Erythroblast (primary cell): ENCODE measurements around the gene LRMDA.

Source experiments
- DNase-seq, 2 experiments: peaks; one replicate each; lab custom pipeline; 2025; lab: John Stamatoyannopoulos, UW
- GATA1 ChIP-seq: IDR thresholded peaks from 2 replicates; pipeline ENCODE4 v1.6.1; 2011; ENCODE audit warnings: low read depth, mild to moderate bottlenecking, control low read depth, low read length, moderate library complexity
- POLR2A ChIP-seq: IDR thresholded peaks from 2 replicates; pipeline ENCODE4 v1.6.1; 2011; ENCODE audit warnings: mild to moderate bottlenecking, low read length

LRMDA gene

DNA sequence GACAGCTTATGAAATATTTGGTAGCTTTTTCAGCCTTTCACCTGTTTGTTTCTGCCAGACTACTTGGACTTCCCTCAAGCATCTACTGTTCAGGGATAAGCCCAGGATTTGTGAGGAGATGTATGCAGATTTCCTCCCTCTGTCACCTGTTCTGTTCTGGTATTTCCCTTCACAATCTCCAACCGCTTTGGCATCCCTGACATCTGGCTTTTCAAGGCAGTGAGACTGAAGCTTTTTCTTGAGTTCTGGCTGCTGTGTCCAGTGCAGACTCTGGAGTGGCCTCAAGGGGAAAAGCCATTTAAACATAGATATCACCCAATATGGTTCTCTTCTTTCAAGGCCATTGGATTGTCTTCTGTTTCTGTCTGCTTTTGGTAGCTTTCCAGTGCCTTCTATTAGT is 369.7 kb downstream of the LRMDA start:
- no peak for DNase-seq
- no peak for TF ChIP-seq POLR2A
- no peak for TF ChIP-seq GATA1

DNA sequence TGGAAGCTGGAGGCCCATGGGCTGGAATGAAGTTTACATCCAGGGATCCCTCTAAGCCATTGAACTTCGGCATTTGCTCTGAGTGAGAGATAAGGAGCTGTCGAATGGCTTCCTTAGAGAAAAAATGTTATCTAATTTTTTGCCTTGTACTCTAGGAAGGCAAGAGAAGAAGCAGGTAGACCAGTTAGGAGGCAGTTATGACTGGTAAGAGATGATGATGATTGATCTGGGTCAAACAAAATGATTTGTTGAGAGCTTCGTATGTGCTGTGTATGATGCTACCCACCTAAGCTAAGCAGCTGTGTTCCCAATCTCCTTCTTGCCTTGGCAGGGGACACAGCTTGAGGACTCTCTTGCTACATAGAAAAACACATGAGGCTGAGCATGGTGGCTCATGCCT is 370.2 kb downstream of the LRMDA start:
- TF ChIP-seq GATA1 (no peak), POLR2A (no peak)
- DNase-seq: no peak

DNA sequence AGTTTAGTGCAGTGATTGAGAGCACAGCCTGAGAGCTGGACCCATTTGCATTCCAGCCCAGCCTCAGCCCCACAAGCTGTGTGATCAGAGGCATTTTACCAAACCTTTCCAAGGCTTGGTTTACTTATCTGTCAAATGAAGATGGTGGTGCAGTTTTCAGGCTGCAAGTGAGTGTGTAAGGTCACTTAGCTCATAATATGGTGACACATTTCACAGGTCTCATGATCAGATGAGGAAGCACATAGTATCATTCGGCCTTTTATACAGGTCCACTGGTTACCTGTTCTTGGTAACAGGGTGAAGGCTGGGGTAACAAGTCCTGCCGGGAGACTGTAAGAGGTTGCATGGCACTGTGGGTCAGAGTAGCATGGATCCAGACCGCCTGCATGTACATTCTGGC is 371.7 kb downstream of the LRMDA start:
- DNase-seq: no peak
- no peak for TF ChIP-seq POLR2A
- no peak for TF ChIP-seq GATA1

DNA sequence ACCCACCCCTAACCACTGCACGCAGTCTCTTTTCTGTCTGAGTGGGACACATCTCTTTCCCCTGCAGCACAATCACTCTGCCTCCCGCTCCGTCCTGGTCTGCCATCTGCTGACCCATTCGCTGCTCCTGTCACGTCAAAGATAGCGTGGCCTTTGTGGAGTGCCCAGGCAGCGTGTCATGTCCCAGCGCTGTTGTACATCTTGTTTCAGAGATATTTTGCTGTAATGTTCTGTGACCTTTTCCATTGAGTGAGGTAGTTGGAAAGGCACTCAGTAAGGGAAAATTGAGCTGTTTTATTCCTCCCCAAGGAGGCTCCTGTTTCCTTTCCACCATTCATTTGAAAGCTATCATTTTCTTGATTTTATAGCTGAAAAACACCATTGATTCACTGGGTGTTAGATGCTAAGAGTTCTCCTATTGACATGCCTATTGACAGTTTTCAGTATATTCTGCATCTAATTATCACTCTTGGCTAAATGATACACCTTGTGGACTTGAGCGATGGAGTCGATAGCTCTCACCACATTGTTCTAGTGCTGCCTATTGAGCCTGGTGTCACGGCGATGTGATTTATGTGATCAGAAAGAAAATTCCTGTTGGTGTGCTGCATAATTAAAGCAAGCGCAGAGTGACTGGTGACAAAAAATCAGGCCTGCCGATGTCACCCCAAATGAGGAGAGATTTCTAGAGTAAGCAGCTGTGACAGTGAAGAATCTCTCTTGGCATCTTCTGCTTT is 372.6 kb downstream of the LRMDA start:
- no peak for DNase-seq
- TF ChIP-seq POLR2A (no peak), GATA1 (no peak)

DNA sequence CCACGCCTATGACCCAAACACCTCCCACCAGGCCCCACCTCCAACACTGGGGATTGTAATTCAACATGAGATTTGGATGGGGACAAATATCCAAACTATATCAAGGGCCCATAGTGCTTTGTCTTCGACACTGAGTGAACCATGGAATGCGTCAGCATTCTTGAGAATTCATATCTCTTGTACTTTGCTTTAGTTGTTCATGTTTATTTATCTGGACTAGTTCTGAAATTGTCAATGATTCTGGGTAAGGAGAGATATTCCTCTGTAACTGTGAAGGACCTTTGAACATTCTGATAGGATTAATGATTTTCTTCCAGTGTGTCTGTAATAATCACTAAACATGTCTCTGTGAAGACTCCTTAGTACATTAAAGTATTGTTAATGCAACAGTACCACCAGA is 374.8 kb downstream of the LRMDA start:
- no peak for DNase-seq
- TF ChIP-seq POLR2A: no peak
- no peak for TF ChIP-seq GATA1

DNA sequence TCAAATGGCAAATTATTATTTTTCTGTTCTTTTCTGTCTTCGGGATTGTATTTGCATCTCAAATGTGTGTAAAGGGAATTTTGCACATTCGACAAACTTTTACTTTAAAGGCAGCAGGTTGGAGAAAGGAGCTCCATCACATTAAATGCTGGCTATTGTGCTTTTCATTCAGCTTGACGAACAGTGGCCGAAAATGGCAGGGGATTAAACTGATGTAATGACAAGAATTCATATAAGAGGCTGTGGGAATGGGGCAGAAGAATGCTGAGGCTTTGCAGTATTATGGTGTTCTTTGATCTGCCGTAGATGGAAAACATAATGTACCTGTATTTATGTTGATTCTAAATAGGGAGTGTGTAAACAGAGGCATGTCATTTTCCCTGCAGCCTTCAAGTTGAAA is 376.0 kb downstream of the LRMDA start:
- TF ChIP-seq POLR2A: no peak
- no peak for TF ChIP-seq GATA1
- DNase-seq: no peak

DNA sequence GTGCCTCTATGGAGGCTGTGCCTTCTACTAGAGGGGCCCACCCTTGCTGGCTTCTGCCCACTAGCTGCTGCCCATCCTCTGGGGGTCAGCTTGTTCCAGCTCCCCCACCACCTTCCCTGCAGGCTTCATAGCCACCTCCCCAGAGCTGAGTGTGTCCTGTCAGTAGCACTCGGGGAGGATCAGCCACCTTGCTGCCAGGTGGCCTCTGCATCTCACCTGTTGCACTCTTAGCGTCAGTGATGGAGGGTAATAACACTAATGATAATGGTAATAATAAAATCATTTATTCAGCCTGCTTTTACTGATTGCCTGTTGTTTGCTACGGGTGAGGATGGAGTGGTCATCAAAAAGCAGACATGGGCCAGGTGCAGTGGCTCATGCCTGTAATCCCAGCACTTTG is 377.6 kb downstream of the LRMDA start:
- DNase-seq: no peak
- no peak for TF ChIP-seq GATA1
- no peak for TF ChIP-seq POLR2A

DNA sequence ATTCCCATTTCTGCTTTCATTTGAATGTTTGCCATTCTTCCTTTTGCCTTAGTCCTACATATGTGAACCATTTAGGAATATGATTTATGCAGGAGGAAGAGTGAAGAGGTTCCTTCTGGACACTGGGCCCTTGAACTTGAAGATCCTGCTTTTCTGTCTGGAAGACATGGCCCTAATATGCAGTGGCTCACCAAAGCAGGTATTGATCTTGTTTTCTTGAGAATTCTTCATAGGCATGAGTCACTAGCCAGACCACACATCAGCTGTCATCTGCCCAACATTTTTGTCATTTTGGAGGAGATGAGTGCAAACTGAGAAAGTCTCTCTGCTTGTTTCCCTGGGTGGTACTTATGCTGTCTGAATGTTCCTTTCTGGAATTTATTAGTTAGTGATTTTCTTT is 382.6 kb downstream of the LRMDA start:
- TF ChIP-seq GATA1: no peak
- TF ChIP-seq POLR2A: no peak
- DNase-seq: no peak

DNA sequence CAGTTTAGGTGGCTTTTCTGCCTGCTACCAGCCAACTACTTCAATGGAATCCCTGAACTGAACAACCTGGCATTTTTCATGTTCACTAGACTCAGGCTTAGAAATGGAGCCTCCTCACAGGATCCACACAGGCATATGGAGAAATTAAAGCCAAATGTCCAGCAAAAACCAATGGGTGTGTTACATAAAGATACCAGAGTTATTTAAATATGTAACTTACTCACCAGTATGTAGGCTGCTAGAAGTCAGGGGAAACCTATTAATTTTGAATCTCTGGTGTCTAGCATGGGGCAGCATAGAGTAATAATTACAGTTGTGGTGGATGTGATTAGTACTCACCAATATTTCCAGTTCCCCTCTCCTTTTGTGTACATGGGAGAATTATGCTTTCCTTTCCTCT is 383.6 kb downstream of the LRMDA start:
- no peak for DNase-seq
- TF ChIP-seq POLR2A (no peak), GATA1 (no peak)

DNA sequence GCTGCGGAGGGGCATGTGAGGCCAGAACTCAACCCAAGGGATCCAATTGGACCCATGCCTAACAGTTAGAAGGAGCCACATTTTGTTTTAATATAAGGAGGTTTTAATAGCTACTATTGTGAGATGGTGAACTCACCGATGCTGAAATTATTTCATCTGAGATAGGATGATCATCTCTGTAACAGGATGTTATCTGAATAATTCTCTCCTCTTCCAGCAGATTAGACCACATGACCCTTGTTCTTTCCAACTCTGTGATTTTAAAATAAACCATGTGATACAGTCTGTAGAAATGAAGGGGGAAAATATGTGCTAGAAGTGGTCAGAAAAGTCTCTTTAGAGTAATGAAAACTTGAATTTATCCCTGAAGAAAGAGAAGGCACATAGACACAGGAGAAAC is 385.8 kb downstream of the LRMDA start:
- TF ChIP-seq GATA1 (no peak), POLR2A (no peak)
- no peak for DNase-seq

DNA sequence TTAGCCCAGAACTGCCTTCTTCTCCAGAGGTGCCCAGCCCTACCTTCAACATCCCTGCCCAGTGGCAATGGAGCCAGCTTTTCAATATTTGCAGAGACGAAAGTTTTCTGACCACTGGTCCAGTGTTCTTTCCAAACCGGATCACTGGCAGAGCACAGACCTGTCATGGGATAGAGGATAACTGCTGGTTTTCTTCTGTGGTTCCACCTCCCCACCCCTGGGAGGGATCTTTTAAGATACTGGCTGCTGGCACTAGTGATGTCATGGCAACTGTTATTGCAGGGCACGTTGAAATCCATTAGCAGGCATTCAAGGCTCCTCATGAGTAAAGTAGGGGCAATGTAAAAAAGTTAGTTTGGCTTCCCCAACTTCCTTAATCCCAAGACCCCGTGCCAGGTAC is 387.1 kb downstream of the LRMDA start:
- TF ChIP-seq GATA1 (no peak), POLR2A (no peak)

DNA sequence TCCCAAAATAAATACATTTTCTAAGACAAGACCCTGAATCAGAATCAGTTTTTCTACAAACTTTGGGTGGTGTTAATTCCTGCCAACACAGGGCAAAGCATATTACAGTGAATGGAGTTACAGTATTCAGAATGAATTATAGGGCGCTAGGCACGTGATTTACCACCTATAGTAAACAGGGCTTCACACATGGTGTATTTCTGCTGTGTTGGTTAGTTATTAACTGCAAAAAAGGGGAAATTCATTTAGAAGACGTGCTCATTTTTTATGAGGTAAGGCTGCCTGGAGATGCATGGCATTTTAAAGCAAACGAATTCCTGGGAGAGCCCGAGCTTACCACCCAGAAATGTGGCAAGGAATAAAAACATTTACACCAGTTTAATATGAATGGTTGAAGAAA is 393.8 kb downstream of the LRMDA start:
- DNase-seq: no peak
- TF ChIP-seq GATA1: no peak
- TF ChIP-seq POLR2A: no peak

More for the DNA sequence above, 387.1 kb downstream of the LRMDA start:
- peak in 1 of 2 experiments; percentile 9 for DNase-seq

DNA sequence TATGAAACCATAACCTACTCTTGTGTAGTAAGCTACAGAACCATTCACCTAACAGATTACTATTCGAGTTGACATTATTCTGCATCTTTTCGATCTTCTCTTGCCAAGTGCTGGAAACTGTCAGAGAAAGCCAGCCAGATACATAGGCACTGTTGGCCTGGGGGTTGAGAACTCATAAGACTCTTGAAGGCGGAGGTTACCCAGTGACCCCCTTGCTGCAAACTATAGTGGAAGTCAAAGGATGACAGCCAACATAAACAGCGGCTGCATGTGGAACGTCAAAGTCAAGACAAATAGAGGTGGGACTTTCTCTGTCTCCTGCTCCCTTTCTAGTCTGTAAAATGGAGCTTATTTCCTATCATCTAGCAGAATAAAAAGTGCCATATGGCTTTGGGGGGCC is 394.2 kb downstream of the LRMDA start:
- no peak for DNase-seq

DNA sequence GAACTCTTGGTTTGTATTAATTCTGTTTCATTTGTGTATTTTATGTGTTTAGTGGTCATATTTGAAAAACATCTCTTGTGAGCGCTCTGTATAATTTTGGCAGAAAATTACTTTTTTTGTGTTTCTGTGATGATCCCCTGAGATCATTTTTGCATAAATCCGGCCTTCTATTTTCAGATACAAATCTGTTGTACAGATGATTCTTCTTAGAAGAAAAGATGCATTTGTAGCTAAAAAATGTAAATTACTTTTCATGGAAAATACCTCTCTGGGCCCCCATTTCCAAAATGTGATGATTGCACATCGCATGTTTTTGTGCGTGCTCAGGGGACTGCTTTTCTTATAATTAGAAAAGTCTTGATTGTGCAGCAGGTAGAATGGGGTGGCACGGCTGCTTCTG is 395.4 kb downstream of the LRMDA start:
- no peak for TF ChIP-seq POLR2A
- no peak for TF ChIP-seq GATA1
- DNase-seq: no peak

More for the DNA sequence above, 394.2 kb downstream of the LRMDA start:
- TF ChIP-seq POLR2A: no peak
- no peak for TF ChIP-seq GATA1

DNA sequence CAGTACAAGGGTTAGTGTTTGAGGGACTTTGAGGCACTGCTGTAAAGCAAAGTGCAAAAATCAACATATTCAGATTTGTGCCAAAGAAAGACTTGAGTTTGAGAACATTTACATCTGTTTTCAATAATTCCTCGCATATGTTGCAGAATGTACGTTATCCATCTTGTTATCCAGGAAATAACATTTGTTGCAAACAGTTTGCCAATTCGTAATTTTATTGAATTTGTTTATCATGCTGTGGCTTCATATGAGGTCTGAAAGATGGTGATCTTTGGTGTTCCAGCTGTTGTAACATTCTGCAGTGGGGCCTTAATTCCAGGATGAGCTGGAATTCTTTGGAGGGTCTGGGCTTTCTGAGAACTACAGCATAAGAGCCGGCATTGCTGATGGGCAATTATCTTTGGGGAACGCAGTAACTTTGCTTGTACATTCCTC is 396.2 kb downstream of the LRMDA start:
- no peak for DNase-seq
- TF ChIP-seq GATA1 (no peak), POLR2A (no peak)
